IMR-90 (cell line): ENCODE measurements around the gene GNG12. TPM values are rescaled to one million over a fixed set of nuclear protein-coding genes. Genes with fewer than 3 reads are reported as not detected.

Experiments
- ATAC-seq: fragments of 200-7000 bp; cut with Tn5 transposase; 2 replicates; pipeline ENCODE4 v1.9.1; 2020; ENCODE audit warnings: low read depth, mild to moderate bottlenecking, moderate library complexity
- BruUV-seq: library from RNA; stranded (reverse); fragments of 400-500 nt; replicated peaks from 2 replicates; lab custom pipeline; 2021; lab: Mats Ljungman, UMichigan
- CTCF ChIA-PET: fragments of 300-600 bp; formaldehyde crosslinking; extraction: SDS; loops from one replicate; lab custom pipeline; 2021; ENCODE audit warnings: antibody characterized with exemption; lab: Yijun Ruan, JAX
- POLR2A ChIA-PET: fragments of 300-600 bp; sonication (Branson Sonifier 250); formaldehyde crosslinking; loops from one replicate; lab custom pipeline; 2022; ENCODE audit warnings: antibody characterized with exemption; ENCODE audit not compliant: unreplicated experiment; lab: Charles Lee
- DNase-seq: peaks from one replicate; pipeline ENCODE4 v3.0.0; 2013
- H2AFZ ChIP-seq: replicated peaks from 2 replicates; pipeline ENCODE3; 2013; ENCODE audit warnings: low read length, mild to moderate bottlenecking; ENCODE audit not compliant: poor library complexity
- H2AK5ac ChIP-seq: 2 replicates; pipeline ENCODE4 v1.6.1; 2013; ENCODE audit warnings: low read depth, low read length, inconsistent platforms
- H2AK9ac ChIP-seq: replicated peaks from 2 replicates; pipeline ENCODE3; 2013; ENCODE audit warnings: mild to moderate bottlenecking, low read depth, low read length, moderate library complexity; ENCODE audit not compliant: poor library complexity
- H2BK120ac ChIP-seq: 2 replicates; pipeline ENCODE4 v1.6.1; 2013; ENCODE audit warnings: low read depth, low read length, inconsistent platforms
- H2BK15ac ChIP-seq: 3 replicates; pipeline ENCODE4 v1.6.1; 2013; ENCODE audit warnings: low read depth, low read length, inconsistent platforms
- H2BK20ac ChIP-seq: 2 replicates; pipeline ENCODE4 v1.6.1; 2013; ENCODE audit warnings: low read depth, mild to moderate bottlenecking, inconsistent platforms, low read length, moderate library complexity
- H2BK5ac ChIP-seq: 2 replicates; pipeline ENCODE4 v1.6.1; 2013; ENCODE audit warnings: mild to moderate bottlenecking, low read depth, low read length, inconsistent platforms; ENCODE audit not compliant: poor library complexity, severe bottlenecking
- H3K14ac ChIP-seq: replicated peaks from 2 replicates; pipeline ENCODE4 v1.6.1; 2013; ENCODE audit warnings: low read depth, low read length, inconsistent platforms
- H3K18ac ChIP-seq: 2 replicates; pipeline ENCODE4 v1.6.1; 2013; ENCODE audit warnings: low read depth, low read length, control low read depth
- H3K23ac ChIP-seq: 2 replicates; pipeline ENCODE4 v1.6.1; 2013; ENCODE audit warnings: low read depth, low read length, inconsistent platforms
- H3K27ac ChIP-seq: 2 replicates; pipeline ENCODE4 v1.5.1; 2013; ENCODE audit warnings: mild to moderate bottlenecking, control low read depth, low read length; ENCODE audit not compliant: insufficient read depth
- H3K27me3 ChIP-seq: 2 replicates; pipeline ENCODE4 v1.6.1; 2013; ENCODE audit warnings: low read length; ENCODE audit not compliant: control insufficient read depth, insufficient read depth
- H3K36me3 ChIP-seq: 2 replicates; pipeline ENCODE4 v1.6.1; 2013; ENCODE audit warnings: low read length, mixed read lengths; ENCODE audit not compliant: control insufficient read depth, insufficient read depth
- H3K4ac ChIP-seq: 2 replicates; pipeline ENCODE4 v1.6.1; 2013; ENCODE audit warnings: low read depth, low read length, inconsistent platforms
- H3K4me1 ChIP-seq: 2 replicates; pipeline ENCODE4 v1.6.1; 2013; ENCODE audit warnings: low read length, mixed read lengths; ENCODE audit not compliant: control insufficient read depth, insufficient read depth
- H3K4me2 ChIP-seq: 2 replicates; pipeline ENCODE4 v1.6.1; 2013; ENCODE audit warnings: low read depth, mild to moderate bottlenecking, control low read depth, low read length, moderate library complexity
- H3K4me3 ChIP-seq: 2 replicates; pipeline ENCODE4 v1.5.1; 2013; ENCODE audit warnings: low read depth, mild to moderate bottlenecking, control low read depth, low read length, moderate library complexity; ENCODE audit not compliant: insufficient read depth
- H3K56ac ChIP-seq: 2 replicates; pipeline ENCODE4 v1.6.1; 2013; ENCODE audit warnings: low read length, inconsistent platforms; ENCODE audit not compliant: insufficient read depth; ENCODE audit errors: extremely low read depth
- H3K79me1 ChIP-seq, 2 experiments: 2 replicates each; pipeline ENCODE4 v1.6.1; 2013; ENCODE audit warnings: low read length in 2 of 2, inconsistent platforms in 1 of 2, low read depth in 1 of 2
- H3K9ac ChIP-seq: 2 replicates; pipeline ENCODE4 v1.6.1; 2013; ENCODE audit warnings: low read depth, low read length, control low read depth
- H3K9me1 ChIP-seq: 2 replicates; pipeline ENCODE4 v1.6.1; 2013; ENCODE audit warnings: low read length, inconsistent platforms; ENCODE audit not compliant: insufficient read depth
- H3K9me3 ChIP-seq: 2 replicates; pipeline ENCODE4 v1.6.1; 2013; ENCODE audit warnings: low read length; ENCODE audit not compliant: control insufficient read depth, insufficient read depth
- H4K20me1 ChIP-seq: 2 replicates; pipeline ENCODE4 v1.6.1; 2013; ENCODE audit warnings: low read length, inconsistent platforms; ENCODE audit not compliant: insufficient read depth
- H4K5ac ChIP-seq: 2 replicates; pipeline ENCODE4 v1.6.1; 2013; ENCODE audit warnings: mild to moderate bottlenecking, low read depth, low read length, control low read depth
- H4K8ac ChIP-seq, 2 experiments: 2 replicates each; pipeline ENCODE4 v1.6.1; 2013; ENCODE audit warnings: low read depth in 2 of 2, low read length in 2 of 2, control low read depth in 1 of 2, inconsistent platforms in 1 of 2
- H4K91ac ChIP-seq: 2 replicates; pipeline ENCODE4 v1.6.1; 2013; ENCODE audit warnings: low read depth, low read length, inconsistent platforms; ENCODE audit not compliant: insufficient read depth
- BHLHE40 ChIP-seq: fragments of 150-350 bp; IDR thresholded peaks from 2 replicates; pipeline ENCODE4 v1.6.1; 2016; ENCODE audit warnings: mild to moderate bottlenecking, low read depth, low read length
- CEBPB ChIP-seq: IDR thresholded peaks from 2 replicates; pipeline ENCODE4 v1.6.1; 2012; ENCODE audit warnings: low read depth, low read length, improper control_type of control experiment
- CHD1 ChIP-seq: IDR thresholded peaks from 2 replicates; pipeline ENCODE4 v1.6.1; 2012; ENCODE audit warnings: low read depth, low read length, improper control_type of control experiment
- MXI1 ChIP-seq: IDR thresholded peaks from 2 replicates; pipeline ENCODE4 v1.6.1; 2012; ENCODE audit warnings: low read depth, mild to moderate bottlenecking, low read length, moderate library complexity, borderline replicate concordance
- WGBS, 2 experiments: methylation state at CpG; one replicate each; pipeline versions ENCODE4 v1.1.5 to v1.1.7; 2013; ENCODE audit warnings: missing lambda C conversion rate in 2 of 2; ENCODE audit not compliant: insufficient read length in 1 of 2; ENCODE audit errors: extremely low coverage in 2 of 2; 5-methylcytosine and 5-hydroxymethylcytosine counted together
- dilution Hi-C: fragments of 300-500 bp; cut with HindIII; formaldehyde crosslinking; loops from one replicate; pipeline ENCODE4 v1.14.3; 2018; ENCODE audit warnings: low sequenced_read_pairs; ENCODE audit not compliant: unreplicated experiment
- in situ Hi-C: fragments of 300-500 bp; cut with MboI; formaldehyde crosslinking; loops from 3 replicates; pipeline ENCODE4 v1.14.3; 2019; ENCODE audit warnings: low sequenced_read_pairs, inconsistent platforms, mixed read lengths
- intact Hi-C: fragments of 100-400 bp; cut with micrococcal nuclease; formaldehyde crosslinking; loops from 2 replicates; pipeline ENCODE4 v1.10.0; 2022
- polyA plus RNA-seq, 3 experiments: library from polyadenylated mRNA; depleted of rRNA; stranded (reverse); fragments of >200 nt; gene quantifications; 2 replicates each; pipeline ENCODE4 v1.2.3, GENCODE V29; 2012; ENCODE audit warnings: low replicate concordance in 1 of 3
- total RNA-seq: library from RNA; depleted of rRNA; stranded (reverse); fragments of >200 nt; gene quantifications from 2 replicates; pipeline ENCODE4 v1.2.3, GENCODE V29; 2012

The GNG12 gene
- total and polyA plus RNA-seq, 2 of the 4 experiments (the other 2 are of a cell fraction), result 92.3 to 132 TPM

DNA sequence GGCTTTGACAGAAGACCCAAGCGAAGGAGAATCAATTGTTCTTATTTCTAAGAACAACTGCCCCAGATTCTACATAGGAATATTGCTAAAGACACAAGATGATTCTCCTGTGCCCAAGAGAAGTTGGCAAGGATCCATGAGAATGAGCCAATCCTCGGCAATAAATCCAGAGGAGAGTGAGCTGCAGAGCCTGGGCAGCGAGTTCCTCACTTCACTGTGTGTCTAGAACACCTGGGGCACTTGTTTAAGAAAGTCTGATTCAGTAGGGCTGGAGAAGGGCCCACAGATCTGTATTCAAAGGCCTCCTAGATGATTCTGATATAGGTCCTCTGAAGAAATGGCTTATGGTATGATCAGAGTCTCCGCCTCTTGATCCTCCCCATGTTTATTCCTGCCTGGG, 116.5 kb downstream of the GNG12 start:
- DNase-seq, result peak; percentile 20
- no peak overlapping the region for H3K4me2 ChIP-seq
- no peak overlapping the region for H3K27ac ChIP-seq
- TF ChIP-seq BHLHE40 (no peak), CHD1 (no peak), MXI1 (no peak), CEBPB (0 out of 2 replicates have a peak, but pooled peaks have one; percentile 5)
- H3K56ac ChIP-seq, result no peak overlapping the region
- in situ Hi-C loops (no loop called here), dilution Hi-C loops (no loop called here), intact Hi-C loops (no loop called here)
- ChIA-PET CTCF (no interaction called here), POLR2A (no interaction called here)
- H3K4me3 ChIP-seq, result no peak overlapping the region
- 70% methylated on average over 2 of the region's 4 CpGs; no CpG with 5 or more reads in 1 of the 2 experiments for WGBS, 2 experiments
- no peaks in the 10 kb centered on the region for H3K27me3 ChIP-seq
- H3K36me3 ChIP-seq, result peaks cover 3% of the 10 kb centered on the region; the same call in 1 of the 2 replicates
- H2BK5ac ChIP-seq, result no peak overlapping the region
- no peak overlapping the region for H2AK9ac ChIP-seq
- no TSS peak for BruUV-seq
- no peak overlapping the region for H3K23ac ChIP-seq
- H2BK120ac ChIP-seq, result no peak overlapping the region
- H2AFZ ChIP-seq, result no peak overlapping the region
- H3K9me3 ChIP-seq, result no peaks in the 10 kb centered on the region
- no peak overlapping the region for H4K8ac ChIP-seq
- no peak overlapping the region for H4K91ac ChIP-seq
- no peak overlapping the region for H2AK5ac ChIP-seq
- peaks cover 18% of the 10 kb centered on the region; the same call in 1 of the 2 replicates for H4K20me1 ChIP-seq
- no peak overlapping the region for H2BK15ac ChIP-seq
- no peak overlapping the region for H4K5ac ChIP-seq
- peaks cover 36 to 82% of the 10 kb centered on the region in 2 experiments for H3K79me1 ChIP-seq
- H3K4me1 ChIP-seq, result peaks cover 21% of the 10 kb centered on the region
- no peak overlapping the region for H3K18ac ChIP-seq
- ATAC-seq, result no peak
- H3K9me1 ChIP-seq, result peaks cover 21% of the 10 kb centered on the region
- no peak overlapping the region for H3K14ac ChIP-seq
- no peak overlapping the region for H3K4ac ChIP-seq
- no peak overlapping the region for H2BK20ac ChIP-seq
- H3K9ac ChIP-seq, result no peak overlapping the region
